CD4-positive, alpha-beta T cell treated with Interleukin-2 at 100 ng/mL for 4 hours (primary cell): ENCODE data around the gene RAG2.
"Not testable (repeated sequence)": the region's sequence is repeated elsewhere in the genome, so short reads cannot be mapped to it uniquely, and the experiment has no call there.

Experiments used
- DNase-seq: peaks from one replicate; pipeline ENCODE4 v3.0.0-alpha.2; 2020; ENCODE audit warnings: low spot score

The RAG2 gene

DNA sequence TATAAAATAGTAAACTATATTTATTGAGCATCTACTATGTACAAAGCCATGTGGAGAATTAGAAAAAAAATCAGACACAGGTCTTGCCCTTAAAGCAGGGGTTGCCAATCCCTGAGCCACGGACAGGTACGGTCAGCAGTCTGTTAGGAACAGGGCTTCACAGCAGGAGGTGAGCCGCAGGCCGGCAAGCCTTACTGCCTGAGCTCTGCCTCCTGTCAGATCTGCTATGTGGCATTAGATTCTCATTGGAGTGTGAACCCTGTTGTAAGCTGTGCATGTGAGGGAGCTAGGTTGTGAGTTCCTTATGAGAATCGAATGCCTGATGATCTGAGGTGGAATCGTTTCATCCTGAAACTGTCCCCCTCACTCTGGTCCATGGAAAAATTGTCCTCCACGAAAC, 2.1 kb upstream of the RAG2 start:
- DNase-seq: no peak

DNA sequence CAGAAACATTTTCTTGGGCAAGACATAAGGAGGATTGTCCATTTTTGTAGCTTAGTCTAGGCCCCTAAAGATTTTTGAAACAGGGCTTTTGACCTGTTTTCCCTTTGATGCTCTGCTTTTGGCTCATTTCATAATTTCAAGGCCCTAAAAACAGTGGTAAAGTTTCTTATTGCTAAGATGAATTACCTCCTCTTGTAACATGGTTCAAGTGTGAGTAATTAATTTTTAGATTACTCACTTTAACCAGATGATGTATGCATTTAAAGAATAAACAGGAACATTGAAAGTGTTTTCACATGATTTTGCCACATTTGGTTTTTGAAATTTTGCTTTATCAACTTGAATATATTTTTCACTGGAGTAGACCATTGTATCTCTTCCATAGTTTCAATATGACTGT, 1.2 kb downstream of the RAG2 start:
- DNase-seq: no peak

DNA sequence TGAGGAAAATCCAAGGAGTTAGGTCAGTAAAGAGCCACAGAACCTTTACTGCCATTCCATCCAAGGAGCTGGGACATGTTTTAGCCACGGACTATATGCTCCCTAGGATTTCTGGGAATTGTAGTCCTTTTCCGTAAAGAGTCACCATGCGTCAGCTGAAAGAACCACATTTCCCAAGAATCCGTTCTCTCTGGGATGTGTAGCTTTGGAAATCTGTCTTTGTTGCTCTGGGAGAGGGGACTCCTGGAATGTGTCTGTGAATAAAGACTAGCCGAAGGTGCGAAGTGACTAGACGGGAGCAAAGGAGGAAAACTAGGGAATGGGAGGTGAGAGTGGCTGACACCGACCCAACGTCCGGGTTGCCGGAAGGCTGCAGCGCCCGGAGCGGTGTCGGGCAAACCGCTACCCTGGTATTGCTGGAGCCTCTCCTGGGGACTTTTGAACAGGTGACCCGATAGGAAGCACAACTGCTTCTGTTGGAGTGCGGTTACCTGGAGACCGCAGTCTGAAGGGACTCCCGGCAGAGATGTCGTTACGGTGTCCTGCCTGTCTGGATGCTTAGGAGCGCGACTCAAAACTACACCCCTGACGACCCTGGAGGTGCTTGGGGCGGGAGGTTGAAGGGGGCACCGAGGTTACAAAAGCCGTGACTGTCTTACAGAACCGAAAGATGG, 3.6 kb downstream of the RAG2 start, which contains the start of gene IFTAP:
Gene IFTAP, plus strand, starts transcription at position 187 of the 674 bp plus-strand sequence. CDS start 15,602 bp downstream, outside the sequence.
- peak; percentile 30 for DNase-seq

DNA sequence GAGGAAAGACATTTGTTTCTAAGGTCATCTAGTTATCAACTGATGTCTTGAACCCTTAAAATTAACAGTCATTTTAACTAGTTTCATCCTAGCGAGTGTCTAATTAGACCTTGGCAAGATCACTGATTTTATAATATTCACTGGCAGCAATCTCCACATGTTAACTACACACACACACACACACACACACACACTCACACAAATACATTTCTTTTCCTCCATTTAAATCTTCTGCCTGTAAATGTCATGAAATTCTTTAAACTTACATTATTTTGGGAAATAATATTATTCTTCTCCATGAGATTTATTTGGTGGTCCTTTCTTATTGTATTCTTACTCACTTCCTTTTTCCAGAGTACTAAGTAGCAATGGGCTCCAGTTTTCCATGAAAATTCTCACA, 6.6 kb downstream of the RAG2 start:
- DNase-seq: no peak

DNA sequence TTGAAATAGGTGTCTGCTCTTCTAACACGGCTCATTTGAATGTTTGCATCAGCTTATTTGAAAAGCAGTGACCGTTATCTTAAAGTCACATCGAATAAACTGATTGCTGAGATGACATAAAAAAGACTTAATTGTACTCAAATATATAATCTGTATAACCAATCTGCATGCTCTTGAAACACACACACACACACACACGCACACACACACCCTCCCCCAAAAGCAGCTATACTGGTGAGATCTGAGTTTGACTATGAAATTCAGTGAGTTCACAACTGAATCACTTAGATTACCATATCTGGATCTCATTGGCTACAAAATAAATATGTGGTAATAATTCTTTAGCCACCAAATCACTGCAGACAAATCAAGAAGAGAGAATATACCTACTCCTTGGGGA, 7.5 kb downstream of the RAG2 start:
- DNase-seq: no peak

DNA sequence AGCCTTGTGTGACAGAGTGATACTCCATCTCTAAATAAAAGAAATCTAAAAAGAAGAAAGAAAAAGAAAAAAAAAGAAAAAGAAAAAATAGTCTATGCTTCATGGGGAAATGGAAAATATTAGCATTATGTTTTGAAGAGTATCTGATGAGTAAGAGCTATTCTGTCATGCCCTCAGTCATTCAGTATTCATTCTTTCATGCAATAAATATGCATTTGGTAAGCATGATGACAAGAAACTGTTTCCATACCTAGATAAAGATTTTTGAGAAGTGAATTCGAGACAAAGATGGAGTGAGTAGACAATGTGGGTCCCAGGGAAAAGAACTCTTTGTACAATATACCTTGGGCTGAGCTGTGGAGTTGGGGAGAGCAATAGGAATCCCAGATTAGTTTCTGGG, 9.9 kb downstream of the RAG2 start:
- no peak for DNase-seq

DNA sequence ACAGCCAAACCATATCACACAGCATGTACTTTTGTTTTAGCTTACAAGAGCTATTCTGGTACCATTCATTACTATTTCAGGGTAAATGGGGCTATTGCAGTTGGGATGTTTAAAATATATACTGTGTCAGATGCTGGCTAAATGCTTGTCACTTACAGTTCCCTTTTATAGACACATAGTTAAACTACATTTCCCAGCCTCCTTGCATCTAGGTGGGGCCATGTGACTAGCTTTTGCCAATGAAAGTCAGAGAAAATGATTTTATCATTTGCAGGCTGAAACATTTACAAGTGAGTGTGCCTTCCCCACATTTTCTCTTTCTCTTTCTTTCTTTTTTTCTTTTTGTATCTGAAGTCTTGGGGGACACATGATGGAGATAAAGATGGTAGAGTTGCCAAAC, 11.5 kb downstream of the RAG2 start:
- DNase-seq: no peak

DNA sequence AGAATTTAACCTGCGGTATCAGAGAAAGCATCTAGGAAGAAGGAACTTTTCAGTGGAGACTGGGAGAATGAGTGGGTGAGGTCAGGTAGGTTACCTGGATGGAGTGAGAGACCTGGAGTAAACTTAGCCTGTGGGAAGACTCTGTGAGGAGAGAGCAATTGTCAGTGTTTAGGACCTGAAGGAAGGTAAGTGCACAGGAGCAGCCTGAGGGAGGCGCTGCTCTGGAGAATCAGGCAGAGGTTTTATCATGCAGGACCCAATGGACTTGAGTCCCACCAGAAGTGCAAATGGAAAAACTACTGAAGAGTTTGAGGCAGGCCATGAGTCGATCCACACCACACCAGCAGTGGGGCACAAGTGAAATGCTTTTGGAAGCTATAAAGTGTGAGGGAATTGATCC, 14.4 kb downstream of the RAG2 start:
- DNase-seq: no peak

DNA sequence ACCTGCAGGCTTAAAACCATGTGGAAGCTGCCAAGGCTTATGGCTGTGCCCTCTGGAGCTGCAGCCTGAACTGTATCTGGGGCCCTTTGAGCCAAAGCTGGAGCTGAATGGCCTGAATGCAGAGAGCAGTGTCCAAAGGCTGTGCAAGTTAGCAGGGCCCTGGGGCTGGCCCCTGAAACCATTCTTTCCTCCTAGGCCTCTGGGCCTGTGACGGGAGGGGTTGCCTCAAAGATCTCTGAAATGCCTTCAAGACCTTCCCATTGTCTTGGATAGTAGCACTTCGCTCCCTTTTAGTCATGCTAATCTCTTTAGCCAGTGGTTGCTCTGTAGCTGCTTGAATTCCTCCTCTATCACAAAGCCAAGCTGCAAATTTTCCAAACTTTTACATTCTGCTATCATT, 16.5 kb downstream of the RAG2 start:
- no peak for DNase-seq

DNA sequence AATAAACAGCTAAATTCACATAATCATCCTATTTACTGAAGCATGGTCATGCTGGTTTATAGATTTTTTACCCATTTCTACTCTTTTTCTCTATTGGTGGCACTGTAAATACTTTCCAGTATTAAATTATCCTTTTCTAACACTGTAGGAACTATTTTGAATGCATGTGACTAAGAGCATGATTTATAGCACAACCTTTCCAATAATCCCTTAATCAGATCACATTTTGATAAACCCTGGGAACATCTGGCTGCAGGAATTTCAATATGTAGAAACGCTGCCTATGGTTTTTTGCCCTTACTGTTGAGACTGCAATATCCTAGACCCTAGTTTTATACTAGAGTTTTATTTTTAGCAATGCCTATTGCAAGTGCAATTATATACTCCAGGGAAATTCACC, 19.6 kb downstream of the RAG2 start:
- DNase-seq: no peak

DNA sequence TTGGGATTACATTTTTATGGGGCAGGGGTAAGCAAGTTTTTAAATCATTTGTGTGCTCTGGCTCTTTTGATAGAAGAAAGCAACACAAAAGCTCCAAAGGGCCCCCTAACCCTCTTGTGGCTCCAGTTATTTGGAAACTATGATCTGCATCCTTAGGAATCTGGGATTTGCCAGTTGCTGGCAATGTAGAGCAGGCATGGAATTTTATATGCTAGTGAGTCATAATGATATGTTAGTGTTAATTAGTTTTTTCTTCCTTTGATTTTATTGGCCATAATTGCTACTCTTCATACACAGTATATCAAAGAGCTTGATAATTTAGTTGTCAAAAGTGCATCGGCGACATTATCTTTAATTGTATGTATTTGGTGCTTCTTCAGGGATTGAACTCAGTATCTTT, 20.2 kb downstream of the RAG2 start:
- DNase-seq: no peak

DNA sequence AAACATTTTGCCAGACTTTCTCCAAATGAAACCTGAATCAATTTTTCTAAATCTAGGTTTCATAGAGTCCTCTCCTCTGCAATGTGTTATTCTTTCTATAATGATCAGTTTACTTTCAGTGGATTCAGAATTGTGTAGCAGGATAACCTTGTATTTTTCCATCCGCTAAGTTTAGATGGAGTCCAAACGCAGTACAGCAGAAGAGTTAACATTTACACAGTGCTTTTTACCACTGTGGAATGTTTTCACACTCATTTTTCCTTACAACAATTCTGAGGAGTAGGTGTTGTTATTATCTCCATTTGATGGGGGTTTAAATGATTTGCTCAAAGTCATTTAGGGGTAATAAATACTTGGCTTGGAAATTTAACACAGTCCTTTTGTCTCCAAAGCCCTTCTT, 20.7 kb downstream of the RAG2 start:
- DNase-seq: no peak

DNA sequence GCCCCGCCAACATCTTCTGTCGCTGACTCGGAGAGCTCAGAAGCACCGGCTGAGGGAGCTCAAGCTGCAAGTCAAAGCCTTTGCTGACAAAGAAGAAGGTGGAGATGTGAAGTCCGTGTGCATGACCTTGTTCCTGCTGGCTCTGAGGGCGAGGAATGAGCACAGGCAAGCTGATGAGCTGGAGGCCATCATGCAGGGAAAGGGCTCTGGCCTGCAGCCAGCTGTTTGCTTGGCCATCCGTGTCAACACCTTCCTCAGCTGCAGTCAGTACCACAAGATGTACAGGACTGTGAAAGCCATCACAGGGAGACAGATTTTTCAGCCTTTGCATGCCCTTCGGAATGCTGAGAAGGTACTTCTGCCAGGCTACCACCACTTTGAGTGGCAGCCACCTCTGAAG, 23.6 kb downstream of the RAG2 start:
- no peak for DNase-seq

DNA sequence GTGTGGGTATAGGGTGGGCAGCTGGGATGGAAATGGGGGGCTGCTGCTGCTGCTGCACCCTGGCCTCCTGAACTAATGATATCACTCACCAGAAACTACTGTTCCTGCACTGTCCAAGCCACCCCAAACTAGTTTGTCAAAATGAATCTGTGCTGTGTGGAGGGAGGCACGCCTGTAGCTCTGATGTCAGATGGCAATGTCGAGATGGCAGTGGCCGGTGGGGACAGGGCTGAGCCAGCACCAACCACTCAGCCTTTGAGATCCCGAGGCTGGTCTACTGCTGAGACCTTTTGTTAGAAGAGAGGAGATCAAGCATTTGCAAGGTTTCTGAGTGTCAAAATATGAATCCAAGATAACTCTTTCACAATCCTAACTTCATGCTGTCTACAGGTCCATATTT, 28.9 kb downstream of the RAG2 start:
- no peak for DNase-seq

DNA sequence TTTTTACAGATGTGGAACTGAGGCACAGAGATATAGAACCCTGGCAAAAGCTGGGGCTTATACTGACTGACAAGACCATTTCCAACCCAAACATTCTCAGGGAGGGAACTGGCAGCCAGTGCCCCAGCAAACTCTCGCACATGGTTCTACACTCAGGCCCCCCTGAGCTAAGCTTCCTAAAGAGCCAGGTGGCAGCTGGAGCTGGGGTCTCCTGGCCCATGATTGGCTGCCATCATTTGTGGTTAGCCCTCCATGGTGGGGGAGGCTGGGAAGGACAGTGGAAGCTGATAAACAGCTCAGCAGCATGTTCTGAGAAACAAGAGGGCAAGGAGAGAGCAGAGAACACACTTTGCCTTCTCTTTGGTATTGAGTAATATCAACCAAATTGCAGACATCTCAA, 30.3 kb downstream of the RAG2 start, which contains the start of gene RAG1:
Gene RAG1, plus strand, starts transcription at position 314 of the 400 bp plus-strand sequence. CDS start 5,298 bp downstream, outside the sequence.
- DNase-seq: no peak

DNA sequence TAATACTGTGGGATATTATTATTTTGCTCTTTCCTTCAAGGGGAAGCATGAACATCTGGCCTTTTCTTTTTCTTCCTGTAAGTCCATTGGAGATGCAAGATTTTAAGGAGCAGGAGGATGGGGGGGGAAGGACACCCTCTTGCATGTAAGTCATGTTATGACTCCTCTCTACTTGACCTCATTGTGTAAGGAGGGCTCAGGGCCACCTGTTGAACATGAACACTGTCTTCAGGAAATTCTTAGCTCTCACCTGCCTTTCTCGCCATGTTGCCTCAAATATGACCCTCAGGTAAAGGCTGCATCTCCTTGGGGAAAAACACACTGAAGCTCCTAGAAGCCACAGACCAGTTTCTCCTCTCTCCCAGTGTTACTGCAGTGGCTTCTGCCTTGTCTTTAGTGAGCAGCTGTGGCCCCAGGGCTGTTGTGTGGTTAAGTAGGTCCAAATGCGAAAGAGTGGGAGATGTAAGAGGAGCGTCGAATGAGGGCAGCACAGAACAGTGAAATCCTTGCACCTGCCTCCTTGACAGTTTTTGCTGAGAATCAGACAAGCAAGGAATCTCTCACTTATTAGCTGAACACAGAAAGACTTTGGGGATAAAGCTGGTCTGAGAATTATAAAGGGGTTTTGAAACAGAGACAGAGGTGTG, 31.5 kb downstream of the RAG2 start:
- no peak for DNase-seq

DNA sequence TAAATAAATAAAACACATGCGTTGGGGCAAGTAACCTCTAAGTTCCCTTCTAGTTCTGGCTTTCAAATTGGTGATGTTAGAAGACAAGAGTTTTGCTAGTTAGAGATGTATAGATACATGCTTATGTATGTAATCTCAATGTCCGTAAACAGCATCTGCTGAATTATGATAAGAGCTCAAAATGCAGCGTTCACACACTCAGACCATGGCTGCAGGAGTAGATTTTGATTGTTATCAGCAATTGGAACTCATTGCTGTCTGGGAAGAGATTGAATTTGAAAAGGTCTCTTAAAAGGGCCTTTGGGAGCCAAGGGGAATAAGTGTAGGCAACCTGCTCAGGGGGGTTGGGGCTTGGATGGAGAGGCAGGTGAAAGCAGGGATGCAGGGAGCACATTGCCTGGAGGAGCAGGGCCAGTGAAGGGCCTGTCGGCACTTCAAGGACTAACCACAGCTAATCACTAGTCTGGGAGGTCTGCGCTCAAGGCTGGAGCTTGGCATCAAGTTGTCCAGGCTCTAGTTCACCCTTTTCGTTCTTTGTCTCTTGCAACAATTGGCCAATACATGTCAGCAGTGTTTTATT, 32.9 kb downstream of the RAG2 start:
- DNase-seq: no peak

DNA sequence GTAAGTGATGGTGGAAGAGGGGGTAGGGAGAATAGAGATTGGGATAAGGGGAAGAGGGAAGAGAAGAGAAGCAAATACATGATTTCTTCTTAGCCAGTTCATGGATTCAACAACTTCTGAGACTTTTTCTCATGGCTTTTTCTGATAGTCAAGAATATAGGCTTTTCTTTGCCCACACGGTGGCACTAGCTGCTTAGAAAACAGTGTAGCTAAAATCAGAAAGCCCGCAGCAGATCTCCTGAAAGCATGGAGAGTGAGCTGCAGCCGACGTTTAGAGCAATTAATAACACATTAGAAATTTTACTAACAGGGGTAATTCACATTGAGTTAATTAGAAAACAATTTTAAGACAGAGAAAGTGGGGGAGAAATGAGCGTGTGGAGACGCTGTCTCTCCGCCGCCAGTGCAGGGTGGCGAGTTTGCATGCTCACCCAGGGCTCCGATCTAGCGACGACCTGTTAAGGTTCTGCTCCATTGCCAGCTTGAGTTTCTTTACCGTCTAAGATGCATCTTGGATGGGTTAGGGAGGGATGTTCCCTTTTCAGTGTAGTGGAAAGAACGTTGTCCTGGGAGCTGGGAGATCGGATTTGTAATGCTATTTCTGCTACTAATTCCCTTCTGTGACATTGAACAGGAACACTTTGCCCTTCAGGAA, 33.5 kb downstream of the RAG2 start:
- peak; percentile 55 for DNase-seq

DNA sequence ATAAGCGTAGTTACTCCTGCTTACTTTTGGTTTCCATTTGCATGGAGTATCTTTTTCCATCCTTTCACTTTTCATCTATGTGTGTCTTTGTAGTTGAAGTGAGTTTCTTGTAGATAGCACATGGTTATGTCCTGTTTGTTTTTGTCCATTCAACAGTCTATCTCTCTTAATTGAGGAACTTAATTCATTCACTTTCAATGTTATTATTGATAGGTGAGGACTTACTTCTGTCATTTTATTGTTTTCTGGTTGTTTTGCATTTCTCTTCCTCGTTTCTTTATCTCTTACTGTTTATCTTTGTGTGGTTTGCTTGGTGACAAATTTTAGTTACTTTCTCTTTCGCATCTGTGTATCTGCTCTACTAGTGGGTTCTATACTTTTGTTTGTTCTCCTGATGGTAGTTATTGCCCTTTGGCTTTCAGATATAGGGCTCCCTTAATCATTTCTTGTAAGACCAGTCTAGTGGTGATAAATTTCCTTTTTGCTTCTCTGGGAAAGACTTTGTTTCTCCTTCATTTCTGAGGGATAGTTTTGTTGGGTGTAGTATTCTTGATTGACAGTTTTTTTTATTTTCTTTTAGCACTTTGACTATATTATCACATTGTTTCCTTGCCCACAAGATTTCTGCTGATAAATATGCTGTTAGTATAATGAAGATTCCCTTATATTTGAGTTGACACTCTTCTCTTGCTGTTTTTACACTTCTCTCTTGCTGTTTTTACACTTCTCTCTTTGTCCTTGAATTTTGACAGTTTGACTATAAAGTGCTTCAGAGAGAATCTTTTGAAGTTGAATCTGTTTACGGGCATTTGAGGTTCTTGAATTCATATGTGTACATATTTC, 39.2 kb downstream of the RAG2 start:
- peak; percentile 29 for DNase-seq

DNA sequence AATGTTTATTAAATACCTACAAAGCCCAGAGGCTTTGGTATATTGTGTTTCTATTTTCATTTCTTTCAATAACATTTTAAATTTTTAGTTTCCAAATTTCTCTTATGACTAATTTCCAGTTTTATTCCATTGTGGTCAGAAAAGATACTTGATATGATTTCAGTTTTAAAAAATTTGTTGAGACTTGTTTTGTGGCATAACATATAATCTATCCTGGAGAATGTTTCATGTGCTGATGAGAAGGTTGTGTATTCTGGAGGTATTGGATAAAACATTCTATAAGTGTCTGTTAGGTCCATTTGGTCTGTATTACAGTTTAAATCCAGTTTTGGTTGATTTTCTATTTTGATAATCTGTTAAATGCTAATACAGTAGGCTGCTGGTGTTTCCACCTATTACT, 40.0 kb downstream of the RAG2 start:
- no peak for DNase-seq

DNA sequence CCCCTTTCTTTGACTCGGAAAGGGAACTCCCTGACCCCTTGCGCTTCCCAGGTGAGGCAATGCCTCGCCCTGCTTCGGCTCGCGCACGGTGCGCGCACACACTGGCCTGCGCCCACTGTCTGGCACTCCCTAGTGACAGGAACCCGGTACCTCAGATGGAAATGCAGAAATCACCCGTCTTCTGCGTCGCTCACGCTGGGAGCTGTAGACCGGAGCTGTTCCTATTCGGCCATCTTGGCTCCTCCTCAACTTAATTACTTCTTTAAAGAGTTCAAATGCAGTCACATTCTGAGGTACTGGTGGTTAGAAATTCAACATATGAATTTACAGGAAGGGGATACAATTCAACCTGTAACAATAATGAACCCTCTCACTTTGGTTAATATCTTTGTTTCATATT, 40.6 kb downstream of the RAG2 start:
- not testable (repeated sequence) for DNase-seq
